Body of pancreas (tissue), 4 donors: ENCODE results near the gene TXNDC15. TPM values are rescaled to one million over a fixed set of nuclear protein-coding genes. Genes with fewer than 3 reads are reported as not detected.

Experiments used
- ATAC-seq: fragments of 150-250 bp; one replicate; pipeline ENCODE4 v1.9.1; 2016
- DNase-seq, 4 donors: peaks; one replicate each; pipeline ENCODE4 v3.0.0-alpha.2; 2019
- H3K27ac ChIP-seq, 4 donors: fragments of 200-600 bp; sonication (generic); 1 replicate in 3 of 4; 2 replicates in 1 of 4; pipeline versions ENCODE4 v1.5.1 to v1.6.1; 2016 to 2019; ENCODE audit warnings: mild to moderate bottlenecking in 1 of 4, mixed read lengths in 1 of 4, moderate library complexity in 1 of 4
- H3K27me3 ChIP-seq, 2 donors: fragments of 200-600 bp; sonication (generic); one replicate each; pipeline ENCODE4 v1.6.0; 2016; ENCODE audit warnings: mild to moderate bottlenecking in 1 of 2
- H3K36me3 ChIP-seq, 2 donors: fragments of 200-600 bp; sonication (generic); replicated peaks in 1 of 2; 2 replicates each; pipeline ENCODE4 v1.5.1; 2016; ENCODE audit warnings: low read depth in 2 of 2; ENCODE audit not compliant: insufficient read depth in 1 of 2
- H3K4me1 ChIP-seq: fragments of 200-600 bp; sonication (generic); one replicate; pipeline ENCODE4 v1.6.0; 2016
- H3K4me3 ChIP-seq, 2 donors: fragments of 200-600 bp; sonication (generic); 1 replicate in 1 of 2; 2 replicates in 1 of 2; pipeline ENCODE4 v1.5.1; 2016 to 2019
- H3K9me3 ChIP-seq, 3 donors: fragments of 200-600 bp; sonication (generic); 1 replicate in 2 of 3; 2 replicates in 1 of 3; pipeline ENCODE4 v1.5.1; 2016
- CTCF ChIP-seq, 7 experiments: fragments of 450-650 bp in 4 of 7; fragments of 200-600 bp in 3 of 7; sonication (generic) in 3 of 7; IDR thresholded peaks; one replicate each; pipeline ENCODE4 v1.5.1; 2016 to 2019; ENCODE audit warnings: antibody characterized with exemption in 7 of 7
- POLR2A ChIP-seq, 3 donors: fragments of 450-650 bp; IDR thresholded peaks; one replicate each; pipeline ENCODE4 v1.6.1; 2016; ENCODE audit warnings: antibody characterized with exemption in 3 of 3, mild to moderate bottlenecking in 2 of 3
- WGBS, 2 donors: methylation state at CpG; one replicate each; pipeline ENCODE4 v1.1.5; 2017; 5-methylcytosine and 5-hydroxymethylcytosine counted together
- intact Hi-C: fragments of 100-400 bp; cut with DNase I; formaldehyde crosslinking; loops from one replicate; pipeline ENCODE4 v1.15.1; 2023
- total RNA-seq, 2 donors: library from RNA; depleted of rRNA; stranded (reverse); fragments of >200 nt; gene quantifications; one replicate each; pipeline ENCODE4 v1.1.0, GENCODE V29; 2016

TXNDC15 gene
- total RNA-seq, 2 donors from 2014 or later, result 50.4 to 74.5 TPM

GRCh38 chr5:134920848-134921575, 46.8 kb downstream of the TXNDC15 start:
- no peak for DNase-seq
- ATAC-seq, result no peak
- WGBS, 2 donors, result 86 to 98% methylated on average over 6 to 9 of the region's 9 CpGs

GRCh38 chr5:134932508-134932907, 58.3 kb downstream of the TXNDC15 start:
- no peak for ATAC-seq

More at GRCh38 chr5:134920848-134921575, 46.8 kb downstream of the TXNDC15 start:
- TF ChIP-seq CTCF (IDR thresholded peaks at IDR 0.05) (no peak), POLR2A (IDR thresholded peaks at IDR 0.05) (no peak)
- Histone ChIP-seq H3K27ac (no peak overlapping the region), H3K4me1 (peaks cover 13% of the 10 kb centered on the region), H3K9me3 (no peaks in the 10 kb centered on the region), H3K27me3 (no peaks in the 10 kb centered on the region), H3K36me3 (peaks cover 0 to 1% of the 10 kb centered on the region in 2 donors), H3K4me3 (no peak overlapping the region)
- intact Hi-C loops, result no loop called here

GRCh38 chr5:134934202-134934601, 60.0 kb downstream of the TXNDC15 start:
- intact Hi-C loops, result no loop called here
- H3K36me3 ChIP-seq, result peaks cover 0 to 4% of the 10 kb centered on the region in 2 donors
- 87 to 93% methylated on average over 5 of the region's 5 CpGs for WGBS, 2 donors
- no peak overlapping the region for H3K27ac ChIP-seq
- no peak for TF ChIP-seq POLR2A (IDR thresholded peaks at IDR 0.05)
- TF ChIP-seq CTCF (IDR thresholded peaks at IDR 0.05), result no peak
- no peak overlapping the region for H3K4me3 ChIP-seq
- H3K4me1 ChIP-seq, result no peaks in the 10 kb centered on the region
- DNase-seq (no peak), ATAC-seq (no peak)
- no peaks in the 10 kb centered on the region for H3K27me3 ChIP-seq
- no peaks in the 10 kb centered on the region for H3K9me3 ChIP-seq

More at GRCh38 chr5:134932508-134932907, 58.3 kb downstream of the TXNDC15 start:
- DNase-seq, result no peak
- WGBS, 2 donors, result 98 to 100% methylated on average over 3 of the region's 3 CpGs
- no peaks in the 10 kb centered on the region for H3K4me1 ChIP-seq
- no peak overlapping the region for H3K27ac ChIP-seq
- intact Hi-C loops, result no loop called here
- H3K9me3 ChIP-seq, result no peaks in the 10 kb centered on the region
- peaks cover 0 to 4% of the 10 kb centered on the region in 2 donors for H3K36me3 ChIP-seq
- no peaks in the 10 kb centered on the region for H3K27me3 ChIP-seq
- no peak for TF ChIP-seq POLR2A (IDR thresholded peaks at IDR 0.05)
- no peak for TF ChIP-seq CTCF (IDR thresholded peaks at IDR 0.05)
- H3K4me3 ChIP-seq, result no peak overlapping the region

GRCh38 chr5:134935711-134936602, 61.8 kb downstream of the TXNDC15 start:
- intact Hi-C loops, result no loop called here
- Histone ChIP-seq H3K27ac (no peak overlapping the region), H3K9me3 (no peaks in the 10 kb centered on the region), H3K4me3 (no peak overlapping the region), H3K4me1 (no peaks in the 10 kb centered on the region), H3K27me3 (no peaks in the 10 kb centered on the region), H3K36me3 (no peaks in the 10 kb centered on the region)
- DNase-seq (no peak), ATAC-seq (no peak)
- WGBS, 2 donors, result 82 to 83% methylated on average over 12 of the region's 12 CpGs
- TF ChIP-seq POLR2A (IDR thresholded peaks at IDR 0.05) (no peak), CTCF (IDR thresholded peaks at IDR 0.05) (no peak)
